Lower lobe of right lung (tissue), 2 donors: ENCODE results near the gene UTF1. TPM values are rescaled to one million over a fixed set of nuclear protein-coding genes. Genes with fewer than 3 reads are reported as not detected.
A peak's percentile ranks its signal among the peaks of the same experiment; 100 is the strongest.
"Not testable (repeated sequence)": the region's sequence is repeated elsewhere in the genome, so short reads cannot be mapped to it uniquely, and the experiment has no call there.

Experiments used
- ATAC-seq, 2 donors: fragments of 200-7000 bp; cut with Tn5 transposase; one replicate each; pipeline ENCODE4 v1.9.1; 2020 to 2022; ENCODE audit warnings: mild to moderate bottlenecking in 2 of 2, moderate library complexity in 2 of 2
- DNase-seq: peaks from one replicate; pipeline ENCODE4 v3.0.0-alpha.2; 2020
- H3K27ac ChIP-seq: fragments of 200-600 bp; one replicate; pipeline ENCODE4 v1.8.0; 2022
- H3K27me3 ChIP-seq: fragments of 200-600 bp; one replicate; pipeline ENCODE4 v1.8.0; 2022; ENCODE audit warnings: low read depth
- H3K36me3 ChIP-seq: fragments of 200-600 bp; one replicate; pipeline ENCODE4 v1.8.0; 2022; ENCODE audit warnings: mild to moderate bottlenecking
- H3K4me1 ChIP-seq: fragments of 200-600 bp; one replicate; pipeline ENCODE4 v1.8.0; 2022
- H3K4me3 ChIP-seq: fragments of 200-600 bp; one replicate; pipeline ENCODE4 v1.8.0; 2022; ENCODE audit warnings: mild to moderate bottlenecking
- H3K9me3 ChIP-seq: fragments of 200-600 bp; one replicate; pipeline ENCODE4 v1.8.0; 2022
- CTCF ChIP-seq: fragments of 200-600 bp; IDR thresholded peaks from one replicate; pipeline ENCODE4 v1.8.0; 2022; ENCODE audit warnings: antibody characterized with exemption, mild to moderate bottlenecking
- intact Hi-C: fragments of 100-400 bp; cut with DNase I; formaldehyde crosslinking; loops from one replicate; pipeline ENCODE4 v1.11.0; 2022
- total RNA-seq: library from RNA; stranded (reverse); fragmentation: NEBNext Ultra II Directional; extraction: Animal tissue kit (Norgen Biotek cat#: 25700); gene quantifications from one replicate; pipeline ENCODE4 v1.2.1, GENCODE V29; 2021
- donor health status: DM: no; HTN: yes; CAD: no; lungs with severe emphysema.

UTF1 gene
- total RNA-seq, 1 donor from 2014 or later, result not detected

GRCh38 chr10:133221331-133221730, 8.7 kb upstream of the UTF1 start:
- peaks cover 28% of the 10 kb centered on the region for H3K27me3 ChIP-seq
- intact Hi-C loops, result no loop called here
- no peak for TF ChIP-seq CTCF
- H3K27ac ChIP-seq, result no peak overlapping the region
- no peak overlapping the region for H3K4me3 ChIP-seq
- ATAC-seq (no peak), DNase-seq (no peak)
- H3K4me1 ChIP-seq, result peaks cover 7% of the 10 kb centered on the region
- no peaks in the 10 kb centered on the region for H3K36me3 ChIP-seq
- H3K9me3 ChIP-seq, result no peaks in the 10 kb centered on the region

GRCh38 chr10:133221756-133222155, 8.3 kb upstream of the UTF1 start:
- H3K36me3 ChIP-seq, H3K4me1 ChIP-seq, ATAC-seq, H3K9me3 ChIP-seq, H3K4me3 ChIP-seq, H3K27ac ChIP-seq, DNase-seq, intact Hi-C loops: not testable (repeated sequence)
- H3K27me3 ChIP-seq, result peaks cover 32% of the 10 kb centered on the region

GRCh38 chr10:133224076-133224475, 5.9 kb upstream of the UTF1 start:
- H3K27me3 ChIP-seq, result peaks cover 55% of the 10 kb centered on the region
- no peak for ATAC-seq
- intact Hi-C loops, result no loop called here

GRCh38 chr10:133224756-133225372, 5.2 kb upstream of the UTF1 start:
- peaks cover 13% of the 10 kb centered on the region for H3K4me1 ChIP-seq
- H3K4me3 ChIP-seq, result peak overlapping the region; percentile 21
- no peak for TF ChIP-seq CTCF
- no peaks in the 10 kb centered on the region for H3K36me3 ChIP-seq
- DNase-seq, result no peak
- peaks cover 59% of the 10 kb centered on the region for H3K27me3 ChIP-seq
- intact Hi-C loops, result no loop called here
- peak overlapping the region; percentile 38 for H3K27ac ChIP-seq
- no peaks in the 10 kb centered on the region for H3K9me3 ChIP-seq
- peak; percentile 68 to 90 for ATAC-seq

More at GRCh38 chr10:133224076-133224475, 5.9 kb upstream of the UTF1 start:
- peaks cover 7% of the 10 kb centered on the region for H3K4me1 ChIP-seq
- H3K9me3 ChIP-seq, result no peaks in the 10 kb centered on the region
- no peak overlapping the region for H3K27ac ChIP-seq
- TF ChIP-seq CTCF, result no peak
- H3K4me3 ChIP-seq, result no peak overlapping the region
- no peaks in the 10 kb centered on the region for H3K36me3 ChIP-seq
- DNase-seq, result no peak

- intact Hi-C loops, result no loop called here
- peak in 1 of 2 donors; percentile 5 for ATAC-seq
- no peak overlapping the region for H3K27ac ChIP-seq
- H3K36me3 ChIP-seq, result no peaks in the 10 kb centered on the region
- no peak for TF ChIP-seq CTCF
- no peak for DNase-seq
- H3K9me3 ChIP-seq, result no peaks in the 10 kb centered on the region
- H3K4me3 ChIP-seq, result no peak overlapping the region
- peaks cover 65% of the 10 kb centered on the region for H3K27me3 ChIP-seq
- H3K4me1 ChIP-seq, result peaks cover 14% of the 10 kb centered on the region
These were observed 4.3 kb upstream of the UTF1 start for GRCh38 chr10:133225707-133226191.

GRCh38 chr10:133226251-133226808, 3.7 kb upstream of the UTF1 start:
- DNase-seq (no peak), ATAC-seq (no peak)
- no peak overlapping the region for H3K27ac ChIP-seq
- no peaks in the 10 kb centered on the region for H3K36me3 ChIP-seq
- H3K27me3 ChIP-seq, result peaks cover 64% of the 10 kb centered on the region
- no peak for TF ChIP-seq CTCF
- no peaks in the 10 kb centered on the region for H3K9me3 ChIP-seq
- intact Hi-C loops, result no loop called here
- peaks cover 14% of the 10 kb centered on the region for H3K4me1 ChIP-seq
- H3K4me3 ChIP-seq, result no peak overlapping the region
